ENCODE results near the gene CCDC74A. TPM values are rescaled to one million over a fixed set of nuclear protein-coding genes. Genes with fewer than 3 reads are reported as not detected.
"Not testable (repeated sequence)": the region's sequence is repeated elsewhere in the genome, so short reads cannot be mapped to it uniquely, and the experiment has no call there.

CCDC74A gene
- total RNA-seq, 1 donor from 2014 or later, result 11.8 TPM

GRCh38 chr2:131535526-131535925, 7.8 kb downstream of the CCDC74A start:
- no peak for TF ChIP-seq CTCF (IDR thresholded peaks at IDR 0.05; ENCODE audit: unreplicated experiment)
- no peaks in the 10 kb centered on the region for H3K9me3 Mint-ChIP-seq (ENCODE audit: low read depth)
- DNase-seq (ENCODE audit: low spot score, unreplicated experiment), result no peak
- no peak overlapping the region for H3K27ac Mint-ChIP-seq
- H3K4me1 Mint-ChIP-seq (ENCODE audit: low read depth), result peaks cover 2% of the 10 kb centered on the region
- no peak overlapping the region for H3K4me3 Mint-ChIP-seq (ENCODE audit: low read depth)
- H3K36me3 Mint-ChIP-seq (ENCODE audit: insufficient read depth), result no peaks in the 10 kb centered on the region
- peaks cover 4% of the 10 kb centered on the region for H3K27me3 Mint-ChIP-seq

- not testable (repeated sequence) for H3K4me3 Mint-ChIP-seq (ENCODE audit: low read depth); H3K27me3 Mint-ChIP-seq; H3K4me1 Mint-ChIP-seq (ENCODE audit: low read depth); H3K9me3 Mint-ChIP-seq (ENCODE audit: low read depth); H3K36me3 Mint-ChIP-seq (ENCODE audit: insufficient read depth); H3K27ac Mint-ChIP-seq; DNase-seq (ENCODE audit: low spot score, unreplicated experiment)
Observed at GRCh38 chr2:131535951-131536826, 8.5 kb downstream of the CCDC74A start.

GRCh38 chr2:131536841-131537240, 9.2 kb downstream of the CCDC74A start:
- not testable (repeated sequence) for H3K9me3 Mint-ChIP-seq (ENCODE audit: low read depth); H3K4me3 Mint-ChIP-seq (ENCODE audit: low read depth); H3K4me1 Mint-ChIP-seq (ENCODE audit: low read depth); H3K27ac Mint-ChIP-seq; H3K36me3 Mint-ChIP-seq (ENCODE audit: insufficient read depth); DNase-seq (ENCODE audit: low spot score, unreplicated experiment)
- H3K27me3 Mint-ChIP-seq, result peaks cover 13% of the 10 kb centered on the region

GRCh38 chr2:131538856-131539255, 11.2 kb downstream of the CCDC74A start:
- not testable (repeated sequence) for H3K4me1 Mint-ChIP-seq (ENCODE audit: low read depth); DNase-seq (ENCODE audit: low spot score, unreplicated experiment)

GRCh38 chr2:131542438-131543384, 15.0 kb downstream of the CCDC74A start:
- no peak overlapping the region for H3K4me3 Mint-ChIP-seq (ENCODE audit: low read depth)
- no peak for TF ChIP-seq CTCF (IDR thresholded peaks at IDR 0.05; ENCODE audit: unreplicated experiment)
- peaks cover 31% of the 10 kb centered on the region for H3K27me3 Mint-ChIP-seq
- H3K9me3 Mint-ChIP-seq (ENCODE audit: low read depth), result no peaks in the 10 kb centered on the region
- no peak overlapping the region for H3K27ac Mint-ChIP-seq
- peaks cover 2% of the 10 kb centered on the region for H3K4me1 Mint-ChIP-seq (ENCODE audit: low read depth)
- DNase-seq (ENCODE audit: low spot score, unreplicated experiment), result no peak
- no peaks in the 10 kb centered on the region for H3K36me3 Mint-ChIP-seq (ENCODE audit: insufficient read depth)

More at GRCh38 chr2:131538856-131539255, 11.2 kb downstream of the CCDC74A start:
- H3K27ac Mint-ChIP-seq; H3K9me3 Mint-ChIP-seq (ENCODE audit: low read depth); H3K36me3 Mint-ChIP-seq (ENCODE audit: insufficient read depth); H3K4me3 Mint-ChIP-seq (ENCODE audit: low read depth): not testable (repeated sequence)
- peaks cover 28% of the 10 kb centered on the region for H3K27me3 Mint-ChIP-seq

GRCh38 chr2:131543385-131543891, 15.8 kb downstream of the CCDC74A start:
- H3K9me3 Mint-ChIP-seq (ENCODE audit: low read depth), result no peaks in the 10 kb centered on the region
- no peak for DNase-seq (ENCODE audit: low spot score, unreplicated experiment)
- no peaks in the 10 kb centered on the region for H3K36me3 Mint-ChIP-seq (ENCODE audit: insufficient read depth)
- H3K27me3 Mint-ChIP-seq, result peaks cover 31% of the 10 kb centered on the region
- peaks cover 2% of the 10 kb centered on the region for H3K4me1 Mint-ChIP-seq (ENCODE audit: low read depth)
- TF ChIP-seq CTCF (IDR thresholded peaks at IDR 0.05; ENCODE audit: unreplicated experiment), result no peak
- H3K27ac Mint-ChIP-seq, result no peak overlapping the region
- H3K4me3 Mint-ChIP-seq (ENCODE audit: low read depth), result no peak overlapping the region

- not testable (repeated sequence) for H3K4me3 Mint-ChIP-seq (ENCODE audit: low read depth); H3K9me3 Mint-ChIP-seq (ENCODE audit: low read depth); DNase-seq (ENCODE audit: low spot score, unreplicated experiment); H3K36me3 Mint-ChIP-seq (ENCODE audit: insufficient read depth); H3K27ac Mint-ChIP-seq; H3K4me1 Mint-ChIP-seq (ENCODE audit: low read depth)
- peaks cover 31% of the 10 kb centered on the region for H3K27me3 Mint-ChIP-seq
Observed at GRCh38 chr2:131544006-131544812, 16.5 kb downstream of the CCDC74A start.

- H3K36me3 Mint-ChIP-seq (ENCODE audit: insufficient read depth); H3K27ac Mint-ChIP-seq; H3K4me3 Mint-ChIP-seq (ENCODE audit: low read depth); H3K4me1 Mint-ChIP-seq (ENCODE audit: low read depth); DNase-seq (ENCODE audit: low spot score, unreplicated experiment); H3K9me3 Mint-ChIP-seq (ENCODE audit: low read depth): not testable (repeated sequence)
- H3K27me3 Mint-ChIP-seq, result peaks cover 29% of the 10 kb centered on the region
Observed at GRCh38 chr2:131544813-131545165, 17.1 kb downstream of the CCDC74A start.

Data from progenitor cell of endocrine pancreas (in vitro differentiated cells).